H9 (cell line): Measurements from ENCODE around the gene SLX4IP. TPM values are rescaled to one million over a fixed set of nuclear protein-coding genes. Genes with fewer than 3 reads are reported as not detected.

ENCODE experiments used
- DNase-seq: peaks from one replicate; pipeline ENCODE4 v3.0.0-alpha.2; 2017
- H2AFZ ChIP-seq: one replicate; pipeline ENCODE4 v1.6.1; 2013; ENCODE audit warnings: mild to moderate bottlenecking, low read length, control low read depth, moderate library complexity
- H2AK5ac ChIP-seq: 2 replicates; pipeline ENCODE4 v1.6.1; 2013; ENCODE audit warnings: low read length, control low read depth, mixed read lengths; ENCODE audit not compliant: insufficient read length
- H2BK120ac ChIP-seq: one replicate; pipeline ENCODE4 v1.6.1; 2013; ENCODE audit warnings: low read depth, mild to moderate bottlenecking, low read length, control low read depth, inconsistent platforms; ENCODE audit not compliant: poor library complexity, severe bottlenecking
- H2BK12ac ChIP-seq: 2 replicates; pipeline ENCODE4 v1.6.1; 2013; ENCODE audit warnings: low read length, control low read depth, mixed read lengths, low read depth; ENCODE audit not compliant: insufficient read length
- H2BK15ac ChIP-seq: 2 replicates; pipeline ENCODE4 v1.6.1; 2013; ENCODE audit warnings: low read depth, low read length, control low read depth
- H2BK20ac ChIP-seq: one replicate; pipeline ENCODE4 v1.6.1; 2013; ENCODE audit warnings: low read depth, mild to moderate bottlenecking, low read length, control low read depth, inconsistent platforms; ENCODE audit not compliant: poor library complexity, severe bottlenecking
- H2BK5ac ChIP-seq: 2 replicates; pipeline ENCODE4 v1.6.1; 2013; ENCODE audit warnings: low read length, control low read depth, mixed read lengths; ENCODE audit not compliant: insufficient read length
- H3K14ac ChIP-seq: 2 replicates; pipeline ENCODE4 v1.6.1; 2013; ENCODE audit warnings: low read length, control low read depth; ENCODE audit not compliant: insufficient read depth
- H3K18ac ChIP-seq: 2 replicates; pipeline ENCODE4 v1.6.1; 2013; ENCODE audit warnings: low read depth, mild to moderate bottlenecking, mixed read lengths, low read length, control low read depth; ENCODE audit not compliant: insufficient read length
- H3K23ac ChIP-seq: 2 replicates; pipeline ENCODE4 v1.6.1; 2013; ENCODE audit warnings: low read length, control low read depth, mixed read lengths, low read depth; ENCODE audit not compliant: insufficient read length
- H3K23me2 ChIP-seq: 2 replicates; pipeline ENCODE4 v1.6.1; 2013; ENCODE audit warnings: low read depth, mild to moderate bottlenecking, mixed read lengths, low read length, control low read depth; ENCODE audit not compliant: insufficient read length, poor library complexity, severe bottlenecking
- H3K27ac ChIP-seq: 2 replicates; pipeline ENCODE4 v1.5.1; 2013; ENCODE audit warnings: low read length, control low read depth, mixed read lengths, low read depth; ENCODE audit not compliant: insufficient read length
- H3K27me3 ChIP-seq: 2 replicates; pipeline ENCODE4 v1.6.1; 2013; ENCODE audit warnings: low read length, control low read depth, inconsistent platforms; ENCODE audit not compliant: insufficient read depth
- H3K4ac ChIP-seq: 2 replicates; pipeline ENCODE4 v1.6.1; 2013; ENCODE audit warnings: low read depth, mild to moderate bottlenecking, control low read depth, inconsistent platforms, low read length, moderate library complexity
- H3K4me1 ChIP-seq: 2 replicates; pipeline ENCODE4 v1.6.1; 2013; ENCODE audit warnings: low read length, control low read depth, inconsistent platforms; ENCODE audit not compliant: insufficient read depth
- H3K4me2 ChIP-seq: 2 replicates; pipeline ENCODE4 v1.6.1; 2013; ENCODE audit warnings: low read length, control low read depth, mixed read lengths; ENCODE audit not compliant: insufficient read length, insufficient read depth
- H3K56ac ChIP-seq: 2 replicates; pipeline ENCODE4 v1.6.1; 2013; ENCODE audit warnings: low read depth, mild to moderate bottlenecking, mixed read lengths, low read length, control low read depth; ENCODE audit not compliant: insufficient read length
- H3K79me1 ChIP-seq: 2 replicates; pipeline ENCODE4 v1.6.1; 2013; ENCODE audit warnings: low read depth, mild to moderate bottlenecking, moderate library complexity, low read length, control low read depth, inconsistent platforms; ENCODE audit not compliant: insufficient read depth, poor library complexity, severe bottlenecking
- H3K79me2 ChIP-seq: 2 replicates; pipeline ENCODE4 v1.6.1; 2013; ENCODE audit warnings: low read length, control low read depth, inconsistent platforms; ENCODE audit not compliant: insufficient read depth
- H3K9ac ChIP-seq: 2 replicates; pipeline ENCODE4 v1.6.1; 2013; ENCODE audit warnings: low read length, control low read depth, mixed read lengths; ENCODE audit not compliant: insufficient read length; ENCODE audit errors: extremely low read depth
- H3K9me3 ChIP-seq: one replicate; pipeline ENCODE4 v1.6.1; 2013; ENCODE audit warnings: low read depth, low read length, inconsistent platforms; ENCODE audit not compliant: control insufficient read depth
- H3T11ph ChIP-seq: one replicate; pipeline ENCODE4 v1.6.1; 2013; ENCODE audit warnings: mild to moderate bottlenecking, low read length, control low read depth, inconsistent platforms
- H4K20me1 ChIP-seq: one replicate; pipeline ENCODE4 v1.6.1; 2013; ENCODE audit not compliant: control insufficient read depth, insufficient read length, insufficient read depth
- H4K5ac ChIP-seq: 2 replicates; pipeline ENCODE4 v1.6.1; 2013; ENCODE audit warnings: low read depth, mild to moderate bottlenecking, mixed read lengths, low read length, control low read depth; ENCODE audit not compliant: insufficient read length
- H4K8ac ChIP-seq: replicated peaks from 2 replicates; pipeline ENCODE4 v1.6.1; 2013; ENCODE audit warnings: low read length, control low read depth, mixed read lengths, low read depth; ENCODE audit not compliant: insufficient read length
- H4K91ac ChIP-seq: 2 replicates; pipeline ENCODE4 v1.6.1; 2013; ENCODE audit warnings: low read depth, mild to moderate bottlenecking, moderate library complexity, mixed read lengths, low read length, control low read depth; ENCODE audit not compliant: insufficient read length
- H3K27ac Mint-ChIP-seq, 3 experiments: 2 replicates in 2 of 3; 3 replicates in 1 of 3; pipeline ENCODE4 v1.8.0; 2020 to 2021; ENCODE audit warnings: mixed read lengths in 3 of 3, mild to moderate bottlenecking in 1 of 3, moderate library complexity in 1 of 3
- H3K27me3 Mint-ChIP-seq: 2 replicates; pipeline ENCODE4 v1.8.0; 2021; ENCODE audit warnings: low read depth, mild to moderate bottlenecking, moderate library complexity, mixed read lengths
- H3K36me3 Mint-ChIP-seq, 3 experiments: 2 replicates in 2 of 3; 3 replicates in 1 of 3; pipeline ENCODE4 v1.8.0; 2020 to 2021; ENCODE audit warnings: low read depth in 3 of 3, mixed read lengths in 3 of 3; ENCODE audit not compliant: insufficient read depth in 1 of 3
- H3K4me1 Mint-ChIP-seq, 2 experiments: 2 replicates each; pipeline ENCODE4 v1.8.0; 2020; ENCODE audit warnings: mixed read lengths in 2 of 2
- H3K4me3 Mint-ChIP-seq, 2 experiments: 2 replicates in 1 of 2; 3 replicates in 1 of 2; pipeline ENCODE4 v1.8.0; 2020 to 2021; ENCODE audit warnings: mild to moderate bottlenecking in 2 of 2, mixed read lengths in 2 of 2, moderate library complexity in 1 of 2
- H3K9me3 Mint-ChIP-seq, 2 experiments: 2 replicates in 1 of 2; 3 replicates in 1 of 2; pipeline ENCODE4 v1.8.0; 2020; ENCODE audit warnings: mild to moderate bottlenecking in 2 of 2, mixed read lengths in 2 of 2, moderate library complexity in 1 of 2
- WGBS: extraction: QIAGEN DNeasy Blood & Tissue Kit; methylation state at CpG from one replicate; pipeline ENCODE4 v1.1.7; 2013; ENCODE audit warnings: missing lambda C conversion rate, low lambda C conversion rate, mixed read lengths; ENCODE audit not compliant: insufficient read length; ENCODE audit errors: extremely low coverage; 5-methylcytosine and 5-hydroxymethylcytosine counted together
- total RNA-seq: library from RNA; stranded (reverse); gene quantifications from 2 replicates; pipeline ENCODE4 v1.2.1, GENCODE V29; 2021
- TF ChIP-seq, protein P1 (sequence below): fragments of 200-600 bp; sonication (generic); conservative IDR thresholded peaks from 3 replicates; pipeline ENCODE4 v1.8.0; 2021; ENCODE audit warnings: antibody characterized with exemption, mild to moderate bottlenecking

The SLX4IP gene
- total RNA-seq, 1 experiment from 2014 or later, result 7.9 TPM

DNA sequence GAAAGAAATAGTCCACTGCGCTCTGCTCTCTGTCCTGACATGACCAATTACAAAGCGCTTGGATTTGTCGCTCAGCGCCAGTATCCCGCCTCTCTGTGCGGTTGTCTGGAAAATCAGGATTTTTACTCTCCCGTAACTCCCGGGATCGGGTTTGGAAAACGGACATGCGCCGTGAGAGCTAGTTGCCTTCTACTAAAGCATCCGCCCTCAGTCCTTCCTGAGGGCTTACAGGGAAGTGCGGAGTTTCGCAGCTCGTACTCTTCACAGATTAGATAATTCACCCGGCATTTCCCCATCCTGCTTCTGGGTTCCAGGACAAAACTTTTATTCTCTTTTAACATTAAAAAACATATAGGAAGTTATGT lies 656 bp upstream of the SLX4IP start:
- Histone ChIP-seq H3K27me3 (no peaks in the 10 kb centered on the region), H3K9me3 (no peaks in the 10 kb centered on the region), H2BK5ac (no peak overlapping the region), H3K27ac (peak overlapping the region; percentile 6), H4K8ac (no peak overlapping the region), H3K14ac (no peak overlapping the region), H3K23ac (no peak overlapping the region), H4K91ac (no peak overlapping the region), H3K9ac (peak overlapping the region; percentile 89), H3K4ac (no peak overlapping the region; the same call in 1 of the 2 replicates), H3K4me2 (peak overlapping the region; percentile 80), H2AFZ (peak overlapping the region; percentile 79), H3T11ph (no peak overlapping the region), H3K56ac (no peak overlapping the region), H3K18ac (no peak overlapping the region), H2BK15ac (no peak overlapping the region), H3K79me1 (peaks cover 3% of the 10 kb centered on the region), H3K79me2 (peaks cover 11% of the 10 kb centered on the region; the same call in 1 of the 2 replicates), H2BK12ac (no peak overlapping the region), H2BK120ac (no peak overlapping the region), H2AK5ac (no peak overlapping the region), H4K20me1 (no peaks in the 10 kb centered on the region), H2BK20ac (no peak overlapping the region), H3K23me2 (peaks cover 4% of the 10 kb centered on the region), H3K4me1 (peaks cover 2% of the 10 kb centered on the region; the same call in 1 of the 2 replicates), H4K5ac (no peak overlapping the region)
- peaks cover 33 to 40% of the 10 kb centered on the region in 2 experiments for H3K4me1 Mint-ChIP-seq
- no peaks in the 10 kb centered on the region for H3K9me3 Mint-ChIP-seq
- H3K27me3 Mint-ChIP-seq, result no peaks in the 10 kb centered on the region
- peak overlapping the region; percentile 87 to 94 for H3K4me3 Mint-ChIP-seq
- peaks cover 3 to 6% (median 3%) of the 10 kb centered on the region in 3 experiments; a peak in 4 of 7 replicates for H3K36me3 Mint-ChIP-seq
- no CpG with 5 or more reads among the region's 17 CpGs for WGBS
- DNase-seq, result peak; percentile 96
- TF ChIP-seq, protein P1, sequence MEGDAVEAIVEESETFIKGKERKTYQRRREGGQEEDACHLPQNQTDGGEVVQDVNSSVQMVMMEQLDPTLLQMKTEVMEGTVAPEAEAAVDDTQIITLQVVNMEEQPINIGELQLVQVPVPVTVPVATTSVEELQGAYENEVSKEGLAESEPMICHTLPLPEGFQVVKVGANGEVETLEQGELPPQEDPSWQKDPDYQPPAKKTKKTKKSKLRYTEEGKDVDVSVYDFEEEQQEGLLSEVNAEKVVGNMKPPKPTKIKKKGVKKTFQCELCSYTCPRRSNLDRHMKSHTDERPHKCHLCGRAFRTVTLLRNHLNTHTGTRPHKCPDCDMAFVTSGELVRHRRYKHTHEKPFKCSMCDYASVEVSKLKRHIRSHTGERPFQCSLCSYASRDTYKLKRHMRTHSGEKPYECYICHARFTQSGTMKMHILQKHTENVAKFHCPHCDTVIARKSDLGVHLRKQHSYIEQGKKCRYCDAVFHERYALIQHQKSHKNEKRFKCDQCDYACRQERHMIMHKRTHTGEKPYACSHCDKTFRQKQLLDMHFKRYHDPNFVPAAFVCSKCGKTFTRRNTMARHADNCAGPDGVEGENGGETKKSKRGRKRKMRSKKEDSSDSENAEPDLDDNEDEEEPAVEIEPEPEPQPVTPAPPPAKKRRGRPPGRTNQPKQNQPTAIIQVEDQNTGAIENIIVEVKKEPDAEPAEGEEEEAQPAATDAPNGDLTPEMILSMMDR, result no peak
- H3K27ac Mint-ChIP-seq, result peak overlapping the region; percentile 94 to 100 (median 97)
